ENCODE data around the gene PLEK.
"Not testable (repeated sequence)": the region's sequence is repeated elsewhere in the genome, so short reads cannot be mapped to it uniquely, and the experiment has no call there.

Gene PLEK

GRCh38 chr2:68418419-68418818 lies 53.3 kb downstream of the PLEK start:
- no peak for DNase-seq

GRCh38 chr2:68418855-68419254 lies 53.8 kb downstream of the PLEK start:
- no peak for DNase-seq

GRCh38 chr2:68420254-68420910 lies 55.3 kb downstream of the PLEK start:
- DNase-seq: no peak

- no peak for DNase-seq
These were observed 59.0 kb downstream of the PLEK start for GRCh38 chr2:68423966-68424650.

- no peak for DNase-seq
These were observed 60.4 kb downstream of the PLEK start for GRCh38 chr2:68425503-68425902.

- DNase-seq: no peak
These were observed 61.4 kb downstream of the PLEK start for GRCh38 chr2:68426446-68426845.

GRCh38 chr2:68426848-68427579 lies 61.9 kb downstream of the PLEK start:
- no peak for DNase-seq

- DNase-seq: no peak
These were observed 63.0 kb downstream of the PLEK start for GRCh38 chr2:68428126-68428525.

- no peak for DNase-seq
These were observed 63.7 kb downstream of the PLEK start for GRCh38 chr2:68428746-68429145.

- DNase-seq: no peak
These were observed 64.3 kb downstream of the PLEK start for GRCh38 chr2:68429311-68429826.

GRCh38 chr2:68431316-68431972 lies 66.4 kb downstream of the PLEK start:
- DNase-seq: no peak

GRCh38 chr2:68432696-68433658 lies 67.9 kb downstream of the PLEK start:
- DNase-seq: no peak

GRCh38 chr2:68434981-68435380 lies 69.9 kb downstream of the PLEK start:
- DNase-seq: no peak

GRCh38 chr2:68435615-68436014 lies 70.5 kb downstream of the PLEK start:
- no peak for DNase-seq

GRCh38 chr2:68436270-68436669 lies 71.2 kb downstream of the PLEK start:
- no peak for DNase-seq

GRCh38 chr2:68438455-68439303 lies 73.6 kb downstream of the PLEK start:
- no peak for DNase-seq

- peak; percentile 87 for DNase-seq
These were observed 76.3 kb downstream of the PLEK start for GRCh38 chr2:68441179-68441993.

GRCh38 chr2:68441994-68442322 lies 76.9 kb downstream of the PLEK start:
- no peak for DNase-seq

GRCh38 chr2:68446425-68446824 lies 81.3 kb downstream of the PLEK start:
- not testable (repeated sequence) for DNase-seq

All from right hindlimb (tissue), 1 donor.